ENCODE measurements around the gene BRINP3.

DNA sequence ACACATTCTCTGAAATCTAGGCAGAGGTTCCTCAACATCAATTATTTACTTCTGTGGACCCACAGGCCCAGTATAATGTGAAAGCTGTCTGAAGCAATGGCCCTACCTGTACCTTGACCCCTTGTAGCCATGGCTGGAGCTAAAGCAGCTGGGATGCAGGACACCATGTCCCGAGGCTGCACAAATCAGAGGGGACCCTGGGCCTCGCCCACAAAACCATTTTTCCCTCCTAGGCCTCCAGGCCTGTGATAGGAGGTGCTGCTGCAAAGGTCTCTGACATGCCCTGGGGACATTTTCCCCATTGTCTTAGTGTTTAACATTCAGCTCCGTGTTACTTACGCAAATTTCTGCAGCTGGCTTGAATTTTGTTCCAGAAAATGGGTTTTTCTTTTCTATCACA lies 110.5 kb downstream of the BRINP3 start:
- TF ChIP-seq, protein P1, sequence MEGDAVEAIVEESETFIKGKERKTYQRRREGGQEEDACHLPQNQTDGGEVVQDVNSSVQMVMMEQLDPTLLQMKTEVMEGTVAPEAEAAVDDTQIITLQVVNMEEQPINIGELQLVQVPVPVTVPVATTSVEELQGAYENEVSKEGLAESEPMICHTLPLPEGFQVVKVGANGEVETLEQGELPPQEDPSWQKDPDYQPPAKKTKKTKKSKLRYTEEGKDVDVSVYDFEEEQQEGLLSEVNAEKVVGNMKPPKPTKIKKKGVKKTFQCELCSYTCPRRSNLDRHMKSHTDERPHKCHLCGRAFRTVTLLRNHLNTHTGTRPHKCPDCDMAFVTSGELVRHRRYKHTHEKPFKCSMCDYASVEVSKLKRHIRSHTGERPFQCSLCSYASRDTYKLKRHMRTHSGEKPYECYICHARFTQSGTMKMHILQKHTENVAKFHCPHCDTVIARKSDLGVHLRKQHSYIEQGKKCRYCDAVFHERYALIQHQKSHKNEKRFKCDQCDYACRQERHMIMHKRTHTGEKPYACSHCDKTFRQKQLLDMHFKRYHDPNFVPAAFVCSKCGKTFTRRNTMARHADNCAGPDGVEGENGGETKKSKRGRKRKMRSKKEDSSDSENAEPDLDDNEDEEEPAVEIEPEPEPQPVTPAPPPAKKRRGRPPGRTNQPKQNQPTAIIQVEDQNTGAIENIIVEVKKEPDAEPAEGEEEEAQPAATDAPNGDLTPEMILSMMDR (IDR thresholded peaks at IDR 0.05) = no peak
- no peak for TF ChIP-seq USF2 (IDR thresholded peaks at IDR 0.05)
- no peak for TF ChIP-seq SMC3 (IDR thresholded peaks at IDR 0.05)
- TF ChIP-seq POLR2A (IDR thresholded peaks at IDR 0.05; ENCODE audit: low read length) = no peak
- no peak for TF ChIP-seq GATA3 (IDR thresholded peaks at IDR 0.05; ENCODE audit: borderline replicate concordance)
- TF ChIP-seq, protein P2, sequence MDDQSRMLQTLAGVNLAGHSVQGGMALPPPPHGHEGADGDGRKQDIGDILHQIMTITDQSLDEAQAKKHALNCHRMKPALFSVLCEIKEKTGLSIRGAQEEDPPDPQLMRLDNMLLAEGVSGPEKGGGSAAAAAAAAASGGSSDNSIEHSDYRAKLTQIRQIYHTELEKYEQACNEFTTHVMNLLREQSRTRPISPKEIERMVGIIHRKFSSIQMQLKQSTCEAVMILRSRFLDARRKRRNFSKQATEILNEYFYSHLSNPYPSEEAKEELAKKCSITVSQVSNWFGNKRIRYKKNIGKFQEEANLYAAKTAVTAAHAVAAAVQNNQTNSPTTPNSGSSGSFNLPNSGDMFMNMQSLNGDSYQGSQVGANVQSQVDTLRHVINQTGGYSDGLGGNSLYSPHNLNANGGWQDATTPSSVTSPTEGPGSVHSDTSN (IDR thresholded peaks at IDR 0.05) = no peak
- TF ChIP-seq CBX8 (IDR thresholded peaks at IDR 0.05) = no peak
- TF ChIP-seq RCOR1 (IDR thresholded peaks at IDR 0.05; ENCODE audit: low read depth, low read length) = no peak
- no peak for TF ChIP-seq ELK1 (IDR thresholded peaks at IDR 0.05; ENCODE audit: low read depth, low read length)
- no peak for TF ChIP-seq HDAC2 (IDR thresholded peaks at IDR 0.05)
- TF ChIP-seq CHD2 (IDR thresholded peaks at IDR 0.05; ENCODE audit: low read length, partially characterized antibody) = no peak
